ENCODE data around the gene GMPR.
"Not testable (repeated sequence)": the region's sequence is repeated elsewhere in the genome, so short reads cannot be mapped to it uniquely, and the experiment has no call there.

GMPR gene

DNA sequence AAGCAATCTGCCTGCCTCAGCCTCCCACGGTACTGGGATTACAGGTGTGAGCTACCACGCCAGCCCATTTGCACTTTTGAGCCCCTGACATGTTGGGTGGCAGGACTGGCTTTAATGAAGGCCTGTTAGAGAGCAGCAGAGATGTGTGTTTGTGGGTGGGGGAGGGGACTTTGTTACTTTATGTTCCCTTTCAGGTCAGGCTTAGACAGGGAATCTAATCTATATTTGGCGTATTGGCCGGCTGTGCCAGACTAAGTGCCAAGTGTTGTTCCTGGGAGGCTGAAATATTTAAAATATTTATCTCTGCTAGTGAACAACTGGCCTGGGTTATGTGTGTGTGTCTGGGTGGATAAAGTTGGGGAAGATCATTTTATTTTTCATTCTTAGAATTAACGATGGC lies 6.1 kb downstream of the GMPR start:
- no peak for DNase-seq (ENCODE audit: insufficient read length, low spot score)
- no peak for FAIRE-seq

DNA sequence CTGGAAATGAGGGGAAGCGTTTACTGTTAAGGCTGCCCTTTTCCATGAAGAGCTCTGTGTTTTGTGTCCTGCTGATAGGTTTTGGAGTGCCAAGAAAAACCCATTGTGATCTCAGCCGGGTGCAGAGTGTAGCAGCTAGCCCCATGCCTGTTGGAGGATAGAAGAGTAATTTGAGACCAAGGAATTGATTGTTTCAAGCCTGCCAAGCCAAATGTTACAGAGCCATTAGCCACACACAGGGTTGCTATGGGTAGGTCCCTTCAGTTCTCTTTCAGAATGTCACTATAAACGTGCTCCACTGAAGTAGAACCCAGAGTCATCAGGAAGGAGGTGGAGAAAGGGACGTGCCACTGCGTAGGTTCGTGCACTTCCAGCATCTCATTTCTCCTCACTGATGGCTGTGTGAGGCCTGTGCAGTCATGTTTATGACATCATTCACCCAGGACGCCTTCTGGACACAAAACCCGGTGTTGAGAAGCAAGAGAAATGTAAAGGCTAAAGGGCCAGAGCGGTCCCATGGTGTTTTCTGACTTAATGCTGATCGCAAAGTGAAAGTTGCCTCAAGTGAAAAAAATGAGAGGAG lies 6.6 kb downstream of the GMPR start:
- FAIRE-seq (no peak), DNase-seq (ENCODE audit: insufficient read length, low spot score) (no peak)

DNA sequence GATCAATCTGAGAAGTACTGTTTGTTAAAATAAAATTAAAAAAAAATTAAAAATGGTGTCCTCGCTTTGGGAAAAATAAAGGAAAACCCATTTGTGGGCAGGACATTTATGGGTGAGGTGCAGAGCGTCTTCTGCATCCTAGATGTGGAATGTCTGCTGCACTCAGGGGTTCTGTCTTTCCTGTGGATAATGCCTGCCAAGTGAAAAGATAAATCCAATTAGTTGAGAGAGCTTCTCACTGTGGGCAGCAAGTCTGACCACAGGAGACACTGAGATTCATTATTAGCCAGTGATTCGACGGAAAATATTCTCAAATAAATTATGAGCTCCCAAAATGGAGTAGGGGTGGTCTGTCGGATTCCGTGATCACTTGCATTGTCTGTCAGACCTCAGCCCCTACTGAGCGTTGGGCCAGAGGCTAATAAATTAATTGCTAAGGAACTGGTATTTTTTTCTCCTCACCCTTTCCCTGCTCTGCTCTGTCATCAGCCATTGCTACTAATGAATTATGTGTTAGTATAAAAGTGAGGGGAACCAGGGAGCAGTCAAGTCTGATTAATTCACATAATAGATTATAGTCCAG lies 10.0 kb downstream of the GMPR start:
- DNase-seq (ENCODE audit: insufficient read length, low spot score) = no peak

DNA sequence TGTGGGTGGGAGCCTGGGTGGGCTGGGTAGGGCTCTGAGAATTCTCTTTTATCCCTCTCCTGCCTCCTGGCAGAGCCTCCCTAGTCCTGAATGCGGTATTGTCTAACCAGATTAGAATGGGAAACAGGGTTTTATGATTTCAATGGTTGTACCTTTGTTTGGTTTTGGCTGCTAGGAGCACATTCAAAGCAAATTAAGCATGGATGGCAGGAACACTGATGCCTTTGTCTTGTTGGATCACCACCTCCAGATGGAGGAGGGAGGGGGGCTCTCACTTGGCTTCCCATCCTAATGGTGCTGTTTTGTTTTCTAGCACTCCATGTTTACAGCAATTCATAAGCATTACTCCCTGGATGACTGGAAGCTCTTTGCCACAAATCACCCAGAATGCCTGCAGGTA lies 11.6 kb downstream of the GMPR start:
- FAIRE-seq = no peak

More for the DNA sequence above, 10.0 kb downstream of the GMPR start:
- FAIRE-seq = no peak

DNA sequence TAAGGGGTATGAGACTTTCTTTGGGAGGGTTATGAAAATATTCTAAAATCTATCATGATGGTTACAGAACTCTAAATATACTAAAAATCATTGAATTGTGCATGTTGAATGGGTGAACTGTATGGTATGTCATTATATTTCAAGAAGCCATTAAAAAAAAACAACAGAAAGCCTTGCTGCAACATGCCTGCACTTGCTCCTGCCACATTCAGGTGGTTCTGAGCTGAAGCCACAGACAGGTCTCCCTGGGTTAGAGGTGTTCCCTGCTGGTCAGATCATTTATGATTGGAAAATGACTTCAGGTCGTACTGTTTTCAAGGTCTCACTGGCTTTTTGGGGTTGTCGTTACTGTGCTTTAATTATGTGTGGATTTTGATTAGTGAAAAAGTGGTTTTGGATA lies 13.3 kb downstream of the GMPR start:
- DNase-seq (ENCODE audit: insufficient read length, low spot score) = no peak
- FAIRE-seq = no peak

More for the DNA sequence above, 11.6 kb downstream of the GMPR start:
- no peak for DNase-seq (ENCODE audit: insufficient read length, low spot score)

DNA sequence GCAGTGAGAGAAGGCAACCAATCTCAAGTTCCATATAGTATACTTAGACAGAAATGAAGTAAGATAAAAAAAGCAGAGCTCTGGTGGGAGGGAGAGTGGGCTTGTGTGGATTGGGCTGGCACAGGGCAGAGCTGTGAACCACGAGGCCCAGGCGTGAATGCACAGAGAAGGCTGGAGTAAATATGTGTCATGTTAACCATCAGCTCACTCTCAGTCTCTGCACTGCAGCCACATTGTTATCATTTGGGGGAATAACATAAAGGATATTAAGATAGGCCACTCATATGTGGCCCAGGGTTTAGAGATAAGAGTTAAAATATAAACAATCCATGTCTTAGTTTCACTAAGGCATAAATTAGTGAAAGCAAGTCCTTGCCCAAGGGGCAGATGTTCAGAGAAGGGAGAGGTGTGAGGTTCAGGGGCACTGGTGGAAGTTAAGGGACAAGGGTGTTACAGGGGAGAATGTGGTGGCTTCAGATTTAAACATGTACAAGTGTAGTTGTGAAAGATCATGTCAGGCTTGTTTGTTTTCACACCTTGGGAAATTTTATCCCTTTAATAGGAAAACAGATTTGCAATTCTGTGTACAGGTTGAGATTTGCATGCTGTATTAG lies 14.4 kb downstream of the GMPR start:
- no peak for FAIRE-seq
- DNase-seq (ENCODE audit: insufficient read length, low spot score) = no peak

DNA sequence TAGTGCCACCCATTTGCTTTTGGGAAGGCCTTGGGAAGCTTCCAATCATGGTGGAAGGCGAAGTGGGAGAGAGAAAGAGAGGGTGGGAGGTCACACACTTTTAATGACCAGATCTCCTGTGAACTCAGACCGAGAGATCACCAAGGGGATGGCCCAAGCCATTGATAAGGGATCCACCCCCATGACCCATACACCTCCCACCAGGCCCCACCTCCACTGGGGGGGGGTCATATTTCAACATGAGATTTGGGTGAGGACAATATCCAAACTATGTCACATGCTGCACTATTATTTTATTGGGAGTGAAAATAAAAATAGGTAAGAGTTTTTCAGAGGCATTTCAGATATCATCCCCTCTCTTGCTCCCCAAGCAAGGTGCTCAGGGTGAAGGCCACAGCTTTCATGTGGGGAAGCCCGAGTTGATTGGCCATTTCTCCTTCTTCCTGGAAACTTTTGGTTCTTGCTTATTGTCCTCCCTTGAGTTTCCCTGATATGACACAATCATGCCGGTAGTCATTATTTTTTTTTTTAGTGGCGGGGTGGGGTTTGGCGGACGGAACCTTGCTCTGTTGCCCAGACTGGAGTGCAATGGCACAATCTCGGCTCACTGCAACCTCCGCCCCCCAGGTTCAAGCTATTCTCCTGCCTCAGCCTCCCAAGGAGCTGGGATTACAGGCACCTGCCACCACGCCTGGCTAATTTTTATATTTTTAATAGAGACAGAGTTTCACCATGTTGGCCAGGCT lies 15.2 kb downstream of the GMPR start:
- DNase-seq (ENCODE audit: insufficient read length, low spot score) (no peak), FAIRE-seq (no peak)

DNA sequence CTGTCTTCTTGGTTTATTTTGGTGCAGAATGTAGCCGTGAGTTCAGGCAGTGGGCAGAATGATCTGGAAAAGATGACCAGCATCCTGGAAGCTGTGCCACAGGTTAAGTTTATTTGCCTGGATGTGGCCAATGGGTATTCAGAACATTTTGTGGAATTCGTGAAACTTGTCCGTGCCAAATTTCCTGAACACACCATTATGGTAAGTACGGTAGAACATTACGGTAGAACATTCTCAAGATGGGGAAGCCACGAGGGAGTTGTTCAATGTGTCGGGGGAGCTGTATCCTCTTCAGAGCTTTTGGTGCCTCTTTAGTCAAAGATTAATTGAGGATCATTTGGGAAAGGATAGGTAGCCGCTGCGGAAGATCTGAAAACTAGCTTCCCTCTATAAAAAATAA lies 16.1 kb downstream of the GMPR start:
- FAIRE-seq = no peak

DNA sequence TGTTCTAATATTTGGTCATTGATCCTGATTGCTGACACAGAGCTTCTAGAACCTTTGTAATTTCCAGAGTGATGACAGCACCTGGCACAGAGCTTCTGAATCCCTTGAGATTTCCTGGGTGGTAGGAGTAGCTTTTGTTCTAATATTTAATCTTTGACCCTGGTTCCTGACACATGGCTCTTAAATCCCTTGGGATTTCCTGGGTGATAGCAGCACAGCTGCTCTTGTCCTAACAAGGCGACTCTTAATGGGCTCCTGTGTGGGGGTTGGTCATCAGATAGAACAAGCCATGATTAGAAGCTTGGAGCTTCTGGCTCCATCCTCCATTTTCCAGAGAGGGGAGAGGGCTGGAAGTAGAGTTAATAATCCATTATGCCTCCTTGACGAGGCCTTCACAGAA lies 18.4 kb downstream of the GMPR start:
- DNase-seq (ENCODE audit: insufficient read length, low spot score) (no peak), FAIRE-seq (no peak)

More for the DNA sequence above, 16.1 kb downstream of the GMPR start:
- no peak for DNase-seq (ENCODE audit: insufficient read length, low spot score)

DNA sequence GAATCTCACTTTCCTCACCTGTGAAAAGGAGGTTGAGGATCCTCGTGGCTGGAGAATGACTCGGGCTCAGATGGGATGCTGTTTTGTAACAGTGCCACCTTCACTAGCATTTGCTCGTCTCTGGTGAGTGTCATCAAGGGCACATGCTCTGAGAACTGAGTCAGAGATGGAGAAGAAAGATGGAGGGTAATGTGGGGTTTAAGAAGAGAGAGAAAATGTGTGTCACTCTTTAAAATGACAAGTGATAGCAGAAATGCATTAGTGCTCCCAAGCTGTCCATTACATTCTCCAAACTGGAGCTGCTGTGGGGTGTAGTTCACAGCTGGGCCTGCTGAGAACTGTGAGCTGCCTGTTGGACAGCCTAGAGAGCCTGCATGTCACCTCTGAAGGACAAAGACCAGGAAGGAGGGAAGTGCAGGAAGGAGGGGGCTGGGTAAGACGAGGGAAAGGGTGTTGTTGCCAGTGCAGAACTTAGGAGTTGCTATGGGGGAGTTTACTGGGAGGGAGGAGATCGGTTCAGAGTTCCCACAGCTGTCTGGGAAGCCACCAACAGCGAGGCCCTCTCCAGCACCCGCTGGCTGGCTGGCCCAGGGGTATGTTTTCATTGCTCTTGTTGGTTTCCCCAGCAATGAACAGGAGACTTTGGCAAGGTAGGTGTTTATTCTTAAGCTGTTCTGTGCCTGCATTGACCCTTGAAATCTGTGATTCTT lies 19.8 kb downstream of the GMPR start:
- no peak for DNase-seq (ENCODE audit: insufficient read length, low spot score)
- no peak for FAIRE-seq

DNA sequence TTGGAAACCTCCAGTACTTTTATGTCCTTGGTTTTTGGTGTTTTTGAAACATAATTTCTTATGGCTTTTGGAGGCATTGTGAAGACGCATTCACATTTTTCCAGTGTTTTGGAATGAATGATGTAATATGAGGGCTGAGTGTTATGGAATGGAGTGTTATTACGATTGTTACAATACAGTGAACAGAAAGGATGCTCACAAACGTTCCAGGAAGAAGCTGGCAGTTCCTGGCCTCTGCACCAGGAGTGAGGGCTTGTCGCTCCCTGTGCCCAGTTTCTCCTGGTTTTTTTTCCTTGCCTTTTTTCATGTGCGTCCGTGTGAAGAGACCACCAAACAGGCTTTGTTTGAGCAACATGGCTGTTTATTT lies 20.3 kb downstream of the GMPR start:
- DNase-seq (ENCODE audit: insufficient read length, low spot score) (no peak), FAIRE-seq (no peak)

DNA sequence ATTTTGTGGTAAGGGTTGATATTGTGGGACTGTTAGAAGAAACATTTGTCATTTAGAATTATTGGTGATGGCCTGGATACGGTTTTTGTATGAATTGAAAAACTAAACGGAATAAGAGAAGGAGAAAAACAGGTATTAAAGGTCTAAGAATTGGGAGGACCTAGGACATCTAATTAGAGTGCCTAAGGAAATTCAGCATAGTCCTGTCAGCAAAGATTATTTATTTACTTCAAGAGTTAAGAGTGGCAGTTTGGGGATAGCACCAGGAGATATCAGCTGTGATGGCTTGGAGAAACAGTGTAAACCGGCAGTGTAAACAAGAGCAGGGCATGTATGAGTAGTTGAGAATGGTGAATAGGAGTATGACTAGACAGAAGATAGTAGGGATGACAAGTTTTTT lies 21.2 kb downstream of the GMPR start:
- FAIRE-seq; DNase-seq (ENCODE audit: insufficient read length, low spot score): not testable (repeated sequence)

DNA sequence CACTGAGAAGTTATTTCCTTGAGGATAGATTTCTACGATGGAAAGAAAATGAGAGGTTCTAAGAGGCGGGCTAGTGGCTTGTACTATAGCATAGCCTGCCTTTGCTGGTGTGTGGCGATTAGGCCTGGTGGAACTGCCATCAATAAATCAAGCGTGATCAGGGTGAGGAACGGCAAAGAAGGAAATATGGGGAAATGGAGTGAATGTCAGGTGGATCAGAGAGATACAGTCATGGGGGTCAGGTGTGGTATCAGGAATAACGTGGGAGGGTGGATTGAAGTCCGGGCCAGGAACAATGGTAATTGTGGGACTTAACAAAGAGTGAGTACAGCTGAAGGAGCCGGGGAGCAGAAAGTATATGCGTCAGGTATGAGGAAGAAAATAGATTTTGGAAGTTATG lies 22.2 kb downstream of the GMPR start:
- FAIRE-seq; DNase-seq (ENCODE audit: insufficient read length, low spot score): not testable (repeated sequence)

DNA sequence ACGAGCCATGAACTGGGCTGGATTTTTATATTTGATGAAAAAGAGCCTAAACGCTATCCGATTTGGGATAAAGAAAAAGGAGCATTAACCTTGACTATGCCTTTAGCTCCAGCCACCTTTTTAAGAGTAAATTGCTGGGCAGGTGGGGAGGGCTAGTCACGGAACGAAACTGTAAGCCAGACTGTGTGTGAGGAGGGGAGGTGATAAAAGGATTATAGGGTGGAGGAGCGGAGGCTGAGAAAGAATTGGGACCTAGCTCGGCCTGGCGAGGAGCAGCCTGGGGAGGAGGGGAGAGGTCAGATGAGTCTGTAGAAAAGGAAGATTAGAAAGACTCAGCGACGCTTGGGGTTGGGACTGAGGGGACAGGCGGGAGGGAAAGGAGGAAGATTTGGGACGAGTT lies 24.4 kb downstream of the GMPR start:
- FAIRE-seq; DNase-seq (ENCODE audit: insufficient read length, low spot score): not testable (repeated sequence)

DNA sequence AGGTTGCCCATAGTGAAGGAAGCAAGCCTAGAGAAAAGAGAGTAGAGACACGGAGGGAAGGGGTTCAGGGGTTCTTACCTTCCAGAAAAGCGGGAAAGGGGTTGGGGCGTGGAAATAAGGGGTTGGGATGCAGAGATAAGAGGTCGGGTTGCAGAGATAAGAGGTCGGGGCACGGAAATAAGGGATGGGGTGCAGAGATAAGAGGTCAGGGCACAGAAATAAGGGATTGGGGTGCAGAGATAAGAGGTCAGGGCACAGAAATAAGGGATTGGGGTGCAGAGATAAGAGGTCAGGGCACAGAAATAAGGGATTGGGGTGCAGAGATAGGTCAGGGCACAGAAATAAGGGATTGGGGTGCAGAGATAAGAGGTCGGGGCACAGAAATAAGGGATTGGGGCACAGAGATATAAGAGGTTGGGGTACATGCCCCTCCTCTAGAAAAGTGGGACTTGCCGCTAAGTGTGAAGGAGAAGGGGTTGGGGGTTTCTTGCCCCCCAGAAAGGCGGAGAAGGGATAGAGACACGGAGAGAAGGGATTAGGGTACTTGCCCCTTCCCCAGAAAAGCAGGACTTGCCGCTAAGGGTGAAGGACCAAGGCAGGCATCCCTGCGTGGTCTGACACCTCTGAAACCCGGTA lies 25.2 kb downstream of the GMPR start:
- not testable (repeated sequence) for DNase-seq (ENCODE audit: insufficient read length, low spot score); FAIRE-seq

DNA sequence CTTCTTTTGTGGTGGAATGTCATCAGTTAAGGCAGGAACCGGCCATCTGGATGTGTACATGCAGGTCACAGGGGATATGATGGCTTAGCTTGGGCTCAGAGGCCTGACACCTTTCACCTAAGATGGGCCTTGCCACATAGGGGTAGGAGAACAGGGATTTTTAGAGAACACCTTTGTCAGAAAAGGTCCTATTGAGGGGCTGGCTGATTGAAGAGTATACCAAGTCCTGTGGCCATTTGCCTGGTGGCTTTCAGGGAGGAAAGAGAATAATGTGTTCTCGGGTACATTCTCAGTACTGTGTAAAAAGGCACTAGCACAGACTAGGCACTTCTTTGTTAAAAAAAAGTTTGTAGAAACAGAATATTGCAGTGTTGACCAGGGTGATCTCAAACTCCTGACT lies 26.4 kb downstream of the GMPR start:
- FAIRE-seq = no peak

DNA sequence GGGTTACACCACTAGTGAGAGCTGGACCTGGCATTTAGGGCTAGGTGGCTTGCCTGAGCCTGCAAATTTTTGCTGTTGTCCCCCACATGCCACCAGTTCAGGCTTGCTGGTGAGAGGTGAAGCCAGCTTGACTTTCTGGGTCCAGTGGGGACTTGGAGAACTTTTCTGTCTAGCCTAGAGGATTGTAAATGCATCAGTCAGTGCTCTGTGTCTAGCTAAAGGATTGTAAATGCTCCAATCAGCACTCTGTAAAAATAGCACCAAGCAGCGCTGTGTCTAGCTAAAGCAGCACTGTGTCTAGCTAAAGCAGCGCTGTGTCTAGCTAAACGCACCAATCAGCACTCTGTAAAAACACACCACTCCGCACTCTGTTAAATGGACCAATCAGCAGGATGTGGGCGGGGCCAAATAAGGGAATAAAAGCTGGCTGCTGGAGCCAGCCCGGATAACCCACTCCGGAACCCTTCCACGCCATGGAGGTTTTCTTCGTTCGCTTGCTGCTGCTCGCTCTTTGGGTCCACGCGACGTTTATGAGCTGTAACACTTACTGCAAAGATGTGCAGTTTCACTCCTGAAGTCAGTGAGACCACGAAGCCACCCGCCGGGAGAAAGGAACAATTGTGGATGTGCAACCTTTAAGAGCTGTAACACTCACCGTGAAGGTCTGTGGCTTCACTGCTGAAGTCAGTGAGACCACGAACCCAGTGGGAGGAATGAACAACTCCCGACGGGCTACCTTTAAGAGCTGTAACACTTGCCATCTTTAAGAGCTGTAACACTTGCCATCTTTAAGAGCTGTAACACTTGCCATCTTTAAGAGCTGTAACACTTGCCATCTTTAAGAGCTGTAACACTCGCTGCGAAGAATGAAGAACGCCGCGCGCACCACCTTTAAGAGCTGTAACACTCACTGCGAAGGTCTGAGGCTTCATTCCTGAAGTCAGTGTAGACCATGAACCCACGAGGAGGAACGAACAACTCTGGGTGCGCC lies 27.3 kb downstream of the GMPR start:
- FAIRE-seq (no peak), DNase-seq (ENCODE audit: insufficient read length, low spot score) (no peak)

More for the DNA sequence above, 26.4 kb downstream of the GMPR start:
- no peak for DNase-seq (ENCODE audit: insufficient read length, low spot score)

DNA sequence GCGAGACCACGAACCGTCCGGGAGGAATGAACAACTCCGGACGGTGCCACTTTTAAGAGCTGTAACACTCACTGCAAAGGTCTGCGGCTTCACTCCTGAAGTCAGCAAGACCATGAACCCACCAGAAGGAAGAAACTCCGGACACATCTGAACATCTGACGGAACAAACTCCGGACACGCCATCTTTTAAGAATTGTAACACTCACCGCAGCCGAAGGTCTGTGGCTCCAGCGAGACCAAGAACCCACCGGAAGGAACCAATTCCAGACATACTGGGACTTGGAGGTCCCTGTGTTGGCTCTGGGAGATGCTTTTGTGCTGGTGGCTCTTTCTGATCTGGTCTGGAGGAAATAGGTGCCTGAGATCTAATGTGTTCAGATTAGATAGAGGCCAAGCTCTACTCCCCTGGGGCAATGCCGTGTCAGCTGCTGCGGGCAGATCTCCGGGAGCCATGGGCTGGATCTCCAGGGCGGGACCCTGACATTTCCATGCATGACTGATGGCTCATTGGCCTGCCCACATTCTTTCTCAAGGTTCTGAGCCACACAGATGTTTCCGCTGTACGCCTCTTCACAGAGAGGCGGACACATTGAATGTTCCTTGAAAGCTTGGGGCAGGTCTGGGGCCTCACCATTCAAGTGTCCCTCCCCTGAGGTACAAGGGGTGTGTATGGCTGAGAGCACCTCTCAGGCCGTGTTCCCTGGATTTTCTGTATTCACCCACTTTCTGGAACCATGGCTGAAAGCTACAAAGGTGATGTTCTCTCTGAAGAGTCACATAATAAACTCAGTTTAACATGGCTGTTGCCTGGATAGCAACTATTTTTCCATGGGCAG lies 29.3 kb downstream of the GMPR start:
- FAIRE-seq = no peak
- no peak for DNase-seq (ENCODE audit: insufficient read length, low spot score)
